ENCODE data around the gene ATP8A2. TPM values are rescaled to one million over a fixed set of nuclear protein-coding genes. Genes with fewer than 3 reads are reported as not detected.
A peak's percentile ranks its signal among the peaks of the same experiment; 100 is the strongest.

Gene ATP8A2
- total RNA-seq (2021; ENCODE audit: unreplicated experiment) (not detected), Bru-seq, nascent RNA (percentile 6 among the genes with signal in this experiment), BruChase-seq, experiment 1, labeled RNA remaining after a 2-hour chase (percentile 7 among the genes with signal in this experiment), BruChase-seq, experiment 2, labeled RNA remaining after a 6-hour chase (percentile 5 among the genes with signal in this experiment)
- not detected for polyA plus RNA-seq (2012; ENCODE audit: insufficient read length)
- long read RNA-seq: 0 reads

GRCh38 chr13:25371875-25372283 lies at the start of gene ATP8A2:
ATP8A2 (plus strand) TSS chr13:25371974; CDS start chr13:25372213, 239 bp downstream.
- Histone ChIP-seq H3K4me3 (ENCODE audit: low read depth in 2 of 2, low read length in 2 of 2) (peak within 1 kb of the TSS; percentile 20 to 22; a peak in 3 of 4 replicates), H3K27me3 (ENCODE audit: control insufficient read depth, insufficient read depth, low read length) (no peaks in the 10 kb centered on the region; the same call in 1 of the 2 replicates), H3K9me3 (ENCODE audit: control insufficient read depth, insufficient read depth, low read depth, low read length) (no peaks in the 10 kb centered on the region), H3K36me3 (ENCODE audit: control insufficient read depth, insufficient read depth, low read length) (no peaks in the 10 kb centered on the region), H3K27ac (ENCODE audit: low read length) (no peak within 1 kb of the TSS), H3K4me1 (ENCODE audit: control insufficient read depth, insufficient read depth, low read length) (no peaks in the 10 kb centered on the region)
- BruUV-seq (replicated peaks): no TSS peak
- no peak for TF ChIP-seq SIN3A (IDR thresholded peaks at IDR 0.05; ENCODE audit: borderline replicate concordance, insufficient read depth, low read depth, low read length)
- TF ChIP-seq POLR2AphosphoS5 (IDR thresholded peaks at IDR 0.05; ENCODE audit: low read depth, low read length): no peak
- TF ChIP-seq REST (IDR thresholded peaks at IDR 0.05; ENCODE audit: insufficient read depth in 1 of 2, low read depth in 2 of 2, low read length in 1 of 2): no peak
- TF ChIP-seq TCF7L2 (IDR thresholded peaks at IDR 0.05; ENCODE audit: low read depth, low read length): no peak
- TF ChIP-seq CTCF (IDR thresholded peaks at IDR 0.05): no peak
- in situ Hi-C loops (cut with HindIII; ENCODE audit: low pct_unique_long_range_greater_than_20kb, low sequenced_read_pairs): no loop called here
- ATAC-seq (peak; percentile 60; the same call in 1 of the 2 replicates), DNase-seq (ENCODE audit: low read depth, low spot score) (no peak)
- intact Hi-C loops (cut with micrococcal nuclease; ENCODE audit: unreplicated experiment): no loop called here
- CTCF ChIA-PET: no interaction called here
- POLR2A ChIA-PET: no interaction called here

- H3K27me3 ChIP-seq (ENCODE audit: control insufficient read depth, insufficient read depth, low read length): no peaks in the 10 kb centered on the region
- H3K4me1 ChIP-seq (ENCODE audit: control insufficient read depth, insufficient read depth, low read length): no peaks in the 10 kb centered on the region
- in situ Hi-C loops (cut with HindIII; ENCODE audit: low pct_unique_long_range_greater_than_20kb, low sequenced_read_pairs): no loop called here
- intact Hi-C loops (cut with micrococcal nuclease; ENCODE audit: unreplicated experiment): no loop called here
- TF ChIP-seq CTCF (IDR thresholded peaks at IDR 0.05) (no peak), POLR2AphosphoS5 (IDR thresholded peaks at IDR 0.05; ENCODE audit: low read depth, low read length) (no peak), REST (IDR thresholded peaks at IDR 0.05; ENCODE audit: insufficient read depth in 1 of 2, low read depth in 2 of 2, low read length in 1 of 2) (no peak), SIN3A (IDR thresholded peaks at IDR 0.05; ENCODE audit: borderline replicate concordance, insufficient read depth, low read depth, low read length) (no peak), TCF7L2 (IDR thresholded peaks at IDR 0.05; ENCODE audit: low read depth, low read length) (no peak)
- ChIA-PET CTCF (no interaction called here), POLR2A (no interaction called here)
- ATAC-seq (no peak), DNase-seq (ENCODE audit: low read depth, low spot score) (no peak)
- no peak overlapping the region for H3K4me3 ChIP-seq (ENCODE audit: low read depth in 2 of 2, low read length in 2 of 2)
- H3K9me3 ChIP-seq (ENCODE audit: control insufficient read depth, insufficient read depth, low read depth, low read length): no peaks in the 10 kb centered on the region
- BruUV-seq (replicated peaks): no TSS peak
- H3K27ac ChIP-seq (ENCODE audit: low read length): no peak overlapping the region
- peaks cover 59% of the 10 kb centered on the region for H3K36me3 ChIP-seq (ENCODE audit: control insufficient read depth, insufficient read depth, low read length)
Measured at GRCh38 chr13:25324100-25324499, 47.7 kb upstream of the ATP8A2 start.

Data from Panc1 (cell line).